Activated B cell treated with CpG ODN at 0.5 μM for 24 hours (primary cell): ENCODE measurements around the gene ERVH48-1. TPM values are rescaled to one million over a fixed set of nuclear protein-coding genes. Genes with fewer than 3 reads are reported as not detected.

ENCODE experiments used
- ATAC-seq: fragments of 200-7000 bp; cut with Tn5 transposase; one replicate; pipeline ENCODE4 v1.10.0; 2021; ENCODE audit warnings: low read depth, mild to moderate bottlenecking, moderate library complexity
- CTCF ChIA-PET: fragments of 350-600 bp; sonication (Branson Sonifier 250); formaldehyde crosslinking; loops from one replicate; lab custom pipeline; 2021; ENCODE audit warnings: antibody characterized with exemption; lab: Charles Lee
- POLR2A ChIA-PET: fragments of 350-600 bp; sonication (Branson Sonifier 250); formaldehyde crosslinking; loops from one replicate; lab custom pipeline; 2021; ENCODE audit warnings: antibody characterized with exemption; lab: Charles Lee
- DNase-seq: peaks from one replicate; pipeline ENCODE4 v3.0.0; 2022
- H3K27ac Mint-ChIP-seq: one replicate; pipeline ENCODE4 v1.8.0; 2020; ENCODE audit warnings: mixed read lengths
- H3K27me3 Mint-ChIP-seq: one replicate; pipeline ENCODE4 v1.8.0; 2021; ENCODE audit warnings: mixed read lengths
- H3K36me3 Mint-ChIP-seq: one replicate; pipeline ENCODE4 v1.8.0; 2021; ENCODE audit warnings: low read depth, mixed read lengths
- H3K4me1 Mint-ChIP-seq: one replicate; pipeline ENCODE4 v1.8.0; 2021; ENCODE audit warnings: mixed read lengths
- H3K4me3 Mint-ChIP-seq: one replicate; pipeline ENCODE4 v1.8.0; 2020; ENCODE audit warnings: mild to moderate bottlenecking, mixed read lengths
- H3K9me3 Mint-ChIP-seq: one replicate; pipeline ENCODE4 v1.8.0; 2020; ENCODE audit warnings: mixed read lengths
- CTCF ChIP-seq: fragments of 200-600 bp; IDR thresholded peaks from one replicate; pipeline ENCODE4 v1.8.0; 2022; ENCODE audit warnings: antibody characterized with exemption, mild to moderate bottlenecking
- intact Hi-C: fragments of 100-400 bp; cut with micrococcal nuclease; formaldehyde crosslinking; loops from one replicate; pipeline ENCODE4 v1.15.1; 2024
- total RNA-seq: library from RNA; stranded (reverse); gene quantifications from 2 replicates; pipeline ENCODE4 v1.2.3, GENCODE V29; 2022

ERVH48-1 gene
- not detected in 2 replicates for total RNA-seq

GRCh38 chr21:42925114-42925926 is at the start of gene ERVH48-1:
Gene ERVH48-1 (minus strand): TSS chr21:42925630. CDS start chr21:42919006, 6,624 bp downstream.
- POLR2A ChIA-PET, result no interaction called here
- Mint-ChIP-seq H3K27ac (no peak within 1 kb of the TSS), H3K9me3 (no peaks in the 10 kb centered on the region), H3K4me1 (peaks cover 12% of the 10 kb centered on the region), H3K4me3 (no peak within 1 kb of the TSS), H3K27me3 (no peaks in the 10 kb centered on the region), H3K36me3 (no peaks in the 10 kb centered on the region)
- intact Hi-C loops, result loop anchor here (10.0 kb wide), 1 partner anchor 49 kb away; the partner anchor contains the start of gene PKNOX1
- TF ChIP-seq CTCF, result no peak
- DNase-seq (no peak), ATAC-seq (no peak)
- CTCF ChIA-PET, result no interaction called here

DNA sequence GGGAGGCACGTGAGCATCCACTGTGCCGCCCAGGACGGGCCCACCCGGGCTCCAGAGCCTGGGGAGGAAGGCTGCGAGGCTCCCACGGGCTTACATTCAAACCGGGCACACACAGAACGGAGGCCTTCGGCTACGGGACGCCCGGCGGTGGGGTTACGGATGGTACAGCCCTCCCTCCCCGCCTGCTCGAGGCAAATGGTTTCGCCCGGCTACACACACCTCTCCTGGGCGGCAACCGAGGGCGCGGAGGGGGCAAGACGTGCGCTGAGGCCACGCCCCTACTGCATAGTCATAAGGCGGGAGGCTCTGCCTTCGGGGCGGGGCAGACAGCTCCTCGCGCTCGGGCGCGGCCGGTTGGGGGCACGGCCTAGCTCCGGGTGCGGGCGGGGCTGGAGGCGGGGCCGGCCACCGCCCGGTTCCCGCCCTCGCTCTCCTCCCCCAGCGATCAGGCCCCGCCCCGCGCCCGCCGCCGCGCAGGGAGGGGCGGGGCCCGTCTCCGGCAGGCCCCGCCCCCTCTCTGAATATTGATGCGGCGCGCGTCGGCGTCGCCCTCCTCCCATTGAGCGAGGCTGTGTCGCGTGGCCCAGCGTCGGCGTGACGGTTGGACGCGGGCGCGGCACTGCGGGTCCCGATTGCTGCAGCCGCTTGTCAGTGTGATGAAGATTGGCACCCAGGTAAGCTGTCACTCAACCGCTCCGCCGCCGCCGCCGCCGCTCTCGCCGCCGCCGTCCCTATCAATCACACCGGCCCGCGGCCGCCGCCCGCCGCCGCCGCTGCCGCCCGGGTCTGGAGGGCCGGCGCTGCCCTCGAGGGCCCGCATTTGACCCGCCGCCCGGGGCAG is 48.8 kb upstream of the ERVH48-1 start, which contains the start of gene PKNOX1:
TSS of gene PKNOX1 (plus strand) at position 572 of the 841 bp plus-strand sequence. CDS start 29,820 bp downstream, outside the sequence.
- peaks cover 7% of the 10 kb centered on the region for H3K36me3 Mint-ChIP-seq
- CTCF ChIA-PET, result no interaction called here
- intact Hi-C loops, result loop anchor here (1.0 to 10.0 kb wide), 8 partner anchors 49 to 1107 kb away; partner anchors contain the start of genes ERVH48-1, HSF2BP, NDUFV3 and PDXK
- DNase-seq (peak; percentile 98), ATAC-seq (peak; percentile 85)
- H3K4me3 Mint-ChIP-seq, result peak within 1 kb of the TSS; percentile 89
- TF ChIP-seq CTCF, result no peak
- POLR2A ChIA-PET, result interaction anchor here (0.5 to 2.1 kb wide), 5 partner anchors 78 to 736 kb away, joined by 3 to 10 read pairs (median 3); partner anchors contain the start of gene NDUFV3
- H3K27ac Mint-ChIP-seq, result peak within 1 kb of the TSS; percentile 86
- H3K4me1 Mint-ChIP-seq, result peaks cover 26% of the 10 kb centered on the region
- no peaks in the 10 kb centered on the region for H3K27me3 Mint-ChIP-seq
- no peaks in the 10 kb centered on the region for H3K9me3 Mint-ChIP-seq

DNA sequence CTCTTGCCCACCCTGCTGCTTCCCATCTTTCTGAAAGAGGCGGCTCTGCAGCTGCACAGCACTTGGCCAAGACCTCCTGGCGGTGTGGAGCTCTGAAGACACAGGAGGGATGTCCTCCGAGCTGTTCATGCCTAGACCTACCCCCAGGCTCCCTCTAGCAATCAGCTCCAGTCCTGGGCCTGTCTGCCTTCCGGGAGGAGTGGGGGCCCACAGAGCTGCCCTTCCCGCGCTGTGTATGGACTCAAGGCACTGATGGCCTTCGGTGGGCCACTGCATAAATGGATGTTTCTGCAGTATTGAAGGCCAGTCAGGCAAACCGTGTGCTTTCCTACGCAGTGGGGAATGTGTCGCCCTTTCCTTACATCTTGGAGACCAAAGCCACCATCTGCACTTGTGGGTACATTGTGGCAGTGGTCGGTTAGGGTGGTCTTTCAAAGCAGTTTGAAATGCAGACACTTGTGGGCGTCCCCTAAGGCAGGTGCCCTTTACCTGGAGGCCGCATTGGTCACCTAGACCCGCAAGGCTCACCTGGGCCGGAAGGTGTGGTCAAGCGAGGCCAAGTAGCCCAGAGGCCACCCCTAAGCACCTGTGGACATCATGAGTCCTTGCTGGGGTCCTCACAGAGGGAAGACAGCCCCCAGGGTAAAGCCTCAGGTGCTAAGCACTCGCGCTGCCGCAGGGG is 48.0 kb upstream of the ERVH48-1 start:
- Mint-ChIP-seq H3K4me3 (peak overlapping the region; percentile 77), H3K36me3 (no peaks in the 10 kb centered on the region), H3K27ac (peak overlapping the region; percentile 83), H3K4me1 (peaks cover 23% of the 10 kb centered on the region), H3K27me3 (no peaks in the 10 kb centered on the region), H3K9me3 (no peaks in the 10 kb centered on the region)
- TF ChIP-seq CTCF, result no peak
- DNase-seq (no peak), ATAC-seq (no peak)
- CTCF ChIA-PET, result no interaction called here
- intact Hi-C loops, result loop anchor here (5.0 to 10.0 kb wide), 4 partner anchors 49 to 1106 kb away; partner anchors contain the start of genes ERVH48-1, PDXK and RSPH1
- POLR2A ChIA-PET, result interaction anchor here (0.6 to 2.1 kb wide), 4 partner anchors 81 to 735 kb away, joined by 3 to 10 read pairs (median 4); partner anchors contain the start of gene NDUFV3

- ChIA-PET POLR2A (no interaction called here), CTCF (no interaction called here)
- H3K27ac Mint-ChIP-seq, result no peak overlapping the region
- H3K36me3 Mint-ChIP-seq, result no peaks in the 10 kb centered on the region
- H3K9me3 Mint-ChIP-seq, result no peaks in the 10 kb centered on the region
- no peak overlapping the region for H3K4me3 Mint-ChIP-seq
- no peaks in the 10 kb centered on the region for H3K27me3 Mint-ChIP-seq
- H3K4me1 Mint-ChIP-seq, result peaks cover 17% of the 10 kb centered on the region
- ATAC-seq (no peak), DNase-seq (no peak)
- no peak for TF ChIP-seq CTCF
- intact Hi-C loops, result loop anchor here (5.0 to 10.0 kb wide), 4 partner anchors 47 to 1105 kb away; partner anchors contain the start of genes ERVH48-1, PDXK and RSPH1
These were observed 46.5 kb upstream of the ERVH48-1 start for GRCh38 chr21:42971897-42972275.
